Measurements from ENCODE around the gene ATN1.
"Not testable (repeated sequence)": the region's sequence is repeated elsewhere in the genome, so short reads cannot be mapped to it uniquely, and the experiment has no call there.

The ATN1 gene

GRCh38 chr12:6888360-6888759 is 39.4 kb upstream of the ATN1 start:
- no peak overlapping the region for H3K27ac ChIP-seq
- ChIA-PET CTCF (no interaction called here), POLR2A (ENCODE audit: low non-redundant PET) (no interaction called here)
- no peak for TF ChIP-seq CTCF (conservative IDR thresholded peaks at IDR 0.05; ENCODE audit: low read depth)
- DNase-seq (ENCODE audit: low spot score) = no peak

GRCh38 chr12:6888794-6889193 is 39.0 kb upstream of the ATN1 start:
- H3K27ac ChIP-seq; POLR2A ChIA-PET (ENCODE audit: low non-redundant PET); DNase-seq (ENCODE audit: low spot score): not testable (repeated sequence)
- CTCF ChIA-PET = interaction anchor here (0.5 kb wide), 1 partner anchor 12 kb away, joined by 3 read pairs; no protein-coding TSS in a partner anchor

GRCh38 chr12:6889775-6890573 is 37.8 kb upstream of the ATN1 start:
- H3K27ac ChIP-seq = peak overlapping the region; percentile 45; the same call in 1 of the 2 replicates
- DNase-seq (ENCODE audit: low spot score); POLR2A ChIA-PET (ENCODE audit: low non-redundant PET): not testable (repeated sequence)
- CTCF ChIA-PET = interaction anchor here (0.6 kb wide), 1 partner anchor 13 kb away, joined by 3 read pairs; no protein-coding TSS in a partner anchor

GRCh38 chr12:6890789-6891645 is 36.7 kb upstream of the ATN1 start:
- peak; percentile 91 for DNase-seq (ENCODE audit: low spot score)
- H3K27ac ChIP-seq = peak overlapping the region; percentile 77
- ChIA-PET CTCF (interaction anchor here (0.6 to 1.6 kb wide), 15 partner anchors 10 to 830 kb away, joined by 3 to 16 read pairs (median 4); partner anchors contain the start of genes LRRC23, MLF2 and SPSB2), POLR2A (ENCODE audit: low non-redundant PET) (interaction anchor here (0.5 to 1.4 kb wide), 8 partner anchors 9 to 1815 kb away, joined by 3 to 9 read pairs (median 3); partner anchors contain the start of gene COPS7A)
- TF ChIP-seq CTCF (conservative IDR thresholded peaks at IDR 0.05; ENCODE audit: low read depth) = peak; percentile 75

- no peak for TF ChIP-seq CTCF (conservative IDR thresholded peaks at IDR 0.05; ENCODE audit: low read depth)
- ChIA-PET CTCF (interaction anchor here (0.6 to 1.6 kb wide), 13 partner anchors 10 to 362 kb away, joined by 3 to 16 read pairs (median 4); partner anchors contain the start of genes LRRC23, MLF2 and SPSB2), POLR2A (ENCODE audit: low non-redundant PET) (interaction anchor here (0.5 to 1.4 kb wide), 7 partner anchors 9 to 1814 kb away, joined by 3 to 9 read pairs (median 3); partner anchors contain the start of gene COPS7A)
- no peak for DNase-seq (ENCODE audit: low spot score)
- peak overlapping the region; percentile 77 for H3K27ac ChIP-seq
These were observed 36.1 kb upstream of the ATN1 start for GRCh38 chr12:6891646-6892001.

- DNase-seq (ENCODE audit: low spot score); POLR2A ChIA-PET (ENCODE audit: low non-redundant PET); CTCF ChIA-PET; H3K27ac ChIP-seq: not testable (repeated sequence)
These were observed 35.1 kb upstream of the ATN1 start for GRCh38 chr12:6892683-6893082.

- ChIA-PET POLR2A (ENCODE audit: low non-redundant PET) (no interaction called here), CTCF (no interaction called here)
- TF ChIP-seq CTCF (conservative IDR thresholded peaks at IDR 0.05; ENCODE audit: low read depth) = no peak
- DNase-seq (ENCODE audit: low spot score) = no peak
- no peak overlapping the region for H3K27ac ChIP-seq
These were observed 33.4 kb upstream of the ATN1 start for GRCh38 chr12:6894321-6894720.
